Measurements from ENCODE around the gene SLC46A1.

SLC46A1 gene

DNA sequence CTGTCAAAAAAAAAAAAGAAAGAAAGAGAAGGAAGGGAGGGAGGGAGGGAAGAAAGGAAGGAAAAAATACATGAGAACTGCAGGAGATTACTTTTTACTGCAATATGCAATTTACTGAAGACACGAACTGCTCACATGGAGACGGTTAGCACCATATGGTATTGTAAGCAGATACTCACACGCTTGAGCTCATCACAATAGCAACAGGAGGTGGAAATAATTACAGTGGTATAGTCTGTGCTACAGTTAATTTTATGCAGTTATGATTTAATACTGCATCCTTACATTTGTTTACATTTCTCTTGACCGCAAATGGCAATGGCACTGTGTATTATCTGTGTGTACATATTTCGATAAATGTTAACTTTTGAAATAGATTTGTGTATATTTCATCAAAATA is 21.4 kb upstream of the SLC46A1 start:
- no peak overlapping the region for H3K27ac ChIP-seq
- TF ChIP-seq, protein P1, sequence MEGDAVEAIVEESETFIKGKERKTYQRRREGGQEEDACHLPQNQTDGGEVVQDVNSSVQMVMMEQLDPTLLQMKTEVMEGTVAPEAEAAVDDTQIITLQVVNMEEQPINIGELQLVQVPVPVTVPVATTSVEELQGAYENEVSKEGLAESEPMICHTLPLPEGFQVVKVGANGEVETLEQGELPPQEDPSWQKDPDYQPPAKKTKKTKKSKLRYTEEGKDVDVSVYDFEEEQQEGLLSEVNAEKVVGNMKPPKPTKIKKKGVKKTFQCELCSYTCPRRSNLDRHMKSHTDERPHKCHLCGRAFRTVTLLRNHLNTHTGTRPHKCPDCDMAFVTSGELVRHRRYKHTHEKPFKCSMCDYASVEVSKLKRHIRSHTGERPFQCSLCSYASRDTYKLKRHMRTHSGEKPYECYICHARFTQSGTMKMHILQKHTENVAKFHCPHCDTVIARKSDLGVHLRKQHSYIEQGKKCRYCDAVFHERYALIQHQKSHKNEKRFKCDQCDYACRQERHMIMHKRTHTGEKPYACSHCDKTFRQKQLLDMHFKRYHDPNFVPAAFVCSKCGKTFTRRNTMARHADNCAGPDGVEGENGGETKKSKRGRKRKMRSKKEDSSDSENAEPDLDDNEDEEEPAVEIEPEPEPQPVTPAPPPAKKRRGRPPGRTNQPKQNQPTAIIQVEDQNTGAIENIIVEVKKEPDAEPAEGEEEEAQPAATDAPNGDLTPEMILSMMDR (conservative IDR thresholded peaks at IDR 0.05), result no peak

DNA sequence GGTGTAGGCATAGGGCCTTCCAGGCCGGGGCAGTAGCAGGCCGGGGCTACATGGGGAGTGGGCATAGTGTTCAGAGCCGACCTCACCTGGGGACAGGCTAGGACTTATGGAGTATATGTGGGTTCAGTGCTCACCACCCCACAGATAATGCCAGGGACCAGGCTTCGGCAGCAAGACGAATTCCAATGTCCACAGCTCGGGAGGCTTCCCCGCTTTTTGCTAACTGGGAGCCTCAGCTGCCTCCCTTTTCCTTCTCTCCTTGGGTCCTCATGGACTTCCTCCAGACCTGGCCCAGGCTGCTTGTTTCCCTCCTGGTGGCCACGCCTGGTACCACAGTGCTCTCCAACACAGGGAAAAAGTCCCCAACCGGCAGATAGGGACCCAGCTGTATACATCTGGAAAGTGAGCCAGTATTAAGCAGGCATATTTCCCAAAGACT is 20.1 kb upstream of the SLC46A1 start:
- H3K27ac ChIP-seq, result no peak overlapping the region
- TF ChIP-seq, protein P1 (conservative IDR thresholded peaks at IDR 0.05), result no peak; the same call in 1 of the 2 replicates

DNA sequence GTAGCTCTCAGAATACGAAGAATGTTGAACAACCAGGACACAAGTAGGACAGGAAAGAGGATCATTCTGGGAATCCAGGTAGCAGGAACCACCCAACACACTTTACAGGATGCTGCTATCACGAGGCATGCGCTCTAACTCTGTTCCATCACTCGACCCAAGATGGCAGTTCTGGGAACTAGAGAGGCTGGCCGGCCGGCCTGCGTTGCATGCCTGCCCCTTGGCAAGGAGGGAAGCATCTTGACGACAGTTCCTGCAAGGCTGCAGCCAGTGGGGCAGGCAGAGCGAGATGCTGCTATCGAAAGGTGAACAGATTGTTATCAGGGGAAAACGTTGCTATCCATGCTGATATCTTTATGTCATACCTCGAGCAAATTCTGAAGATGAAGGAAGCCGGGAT is 19.2 kb upstream of the SLC46A1 start:
- TF ChIP-seq, protein P1 (conservative IDR thresholded peaks at IDR 0.05), result no peak
- H3K27ac ChIP-seq, result no peak overlapping the region

DNA sequence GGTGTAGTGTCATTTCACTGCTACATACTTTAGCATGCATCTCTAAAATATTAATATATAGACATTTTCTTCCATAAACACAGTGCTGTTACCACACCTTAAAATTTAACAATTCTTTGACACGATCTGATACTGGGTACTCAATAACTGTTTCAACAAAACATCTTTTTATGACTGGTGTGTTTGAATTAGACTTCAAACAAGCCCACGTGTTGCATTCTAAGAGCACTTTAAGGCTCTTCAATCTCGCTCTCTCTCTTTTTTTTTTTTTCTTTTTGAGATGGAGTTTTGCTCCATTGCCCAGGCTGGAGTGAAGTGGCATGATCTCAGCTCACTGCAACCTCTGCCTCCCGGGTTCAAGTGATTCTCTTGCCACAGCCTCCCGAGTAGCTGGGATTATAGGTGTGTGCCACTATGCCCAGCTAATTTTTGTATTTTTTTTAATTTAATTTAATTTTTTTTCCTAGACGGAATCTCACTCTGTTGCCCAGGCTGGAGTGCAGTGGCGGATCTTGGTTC is 15.8 kb upstream of the SLC46A1 start:
- H3K27ac ChIP-seq, result no peak overlapping the region
- TF ChIP-seq, protein P1 (conservative IDR thresholded peaks at IDR 0.05), result no peak

DNA sequence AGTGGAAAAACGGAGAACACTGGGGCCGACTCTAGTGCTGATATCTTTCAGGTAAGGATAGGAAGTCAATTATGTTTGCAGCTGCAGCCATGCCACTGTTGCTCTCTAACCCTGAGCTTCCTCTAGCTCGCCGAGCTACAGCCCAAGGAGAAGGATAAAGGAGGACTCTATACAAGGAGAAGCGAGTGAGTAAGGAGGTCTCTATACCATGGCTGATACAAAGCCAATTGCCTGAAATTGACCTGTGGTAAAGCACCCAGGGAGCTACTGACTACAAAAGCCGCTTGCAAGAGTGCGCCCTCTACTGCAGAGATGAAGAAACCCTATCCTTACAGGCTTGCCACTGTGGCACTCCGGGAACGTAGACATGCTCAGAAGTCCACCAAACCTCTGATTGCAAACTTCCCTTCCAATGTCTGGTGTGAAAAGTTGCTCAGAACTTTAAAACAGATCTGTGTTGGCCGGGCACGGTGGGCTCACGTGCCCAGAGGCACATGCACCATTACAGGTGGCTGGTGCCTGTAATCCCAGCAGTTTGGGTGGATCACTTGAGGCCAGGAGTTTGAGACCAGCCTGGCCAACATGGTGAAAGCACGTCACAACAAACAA is 10.8 kb upstream of the SLC46A1 start:
- H3K27ac ChIP-seq, result no peak overlapping the region
- TF ChIP-seq, protein P1 (conservative IDR thresholded peaks at IDR 0.05), result peak; percentile 84

DNA sequence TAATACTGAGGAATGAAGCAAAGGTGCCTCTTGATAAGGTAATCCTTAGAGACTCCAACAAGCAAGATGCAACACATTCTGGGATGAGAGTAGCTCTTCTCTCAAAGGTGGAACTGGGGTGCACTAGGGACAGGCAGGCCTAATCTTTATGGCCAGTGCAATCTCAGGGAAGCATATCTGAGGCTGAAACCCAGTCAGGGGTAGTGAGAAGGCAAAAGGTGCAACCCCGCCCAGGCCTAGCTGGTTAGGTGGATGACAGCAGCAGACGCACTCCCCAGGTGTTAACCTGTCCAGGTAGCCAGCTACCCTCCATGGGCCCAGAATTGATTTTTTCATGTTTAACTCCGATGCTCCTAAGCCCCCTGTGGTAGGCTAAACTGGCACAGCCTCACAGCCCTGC is 9.9 kb upstream of the SLC46A1 start:
- TF ChIP-seq, protein P1 (conservative IDR thresholded peaks at IDR 0.05), result no peak
- no peak overlapping the region for H3K27ac ChIP-seq

DNA sequence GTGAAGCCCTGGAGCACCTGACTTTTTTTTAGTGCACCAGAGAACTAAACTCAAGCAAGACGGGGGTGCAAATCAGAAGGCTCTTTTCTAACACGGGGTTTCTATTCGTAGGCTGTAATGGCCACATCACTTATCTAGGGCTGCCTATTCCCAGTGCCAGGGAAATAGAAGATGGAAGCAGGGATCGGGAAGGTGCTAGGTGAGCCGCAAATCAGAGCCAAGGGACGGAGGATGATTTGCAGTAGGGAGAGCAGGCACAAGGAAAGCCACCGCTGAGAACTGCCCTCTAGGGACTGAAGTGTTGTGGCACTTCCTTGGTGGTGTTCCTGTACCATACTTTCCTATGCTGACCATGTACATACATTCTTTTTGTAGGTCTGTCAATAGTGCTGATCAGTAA is 7.8 kb upstream of the SLC46A1 start:
- TF ChIP-seq, protein P1 (conservative IDR thresholded peaks at IDR 0.05), result 0 out of 2 replicates have a peak, but pooled peaks have one; percentile 6
- H3K27ac ChIP-seq, result no peak overlapping the region

All from VCaP (cell line).